GM12878 (cell line): Measurements from ENCODE around the gene PTPN14. TPM values are rescaled to one million over a fixed set of nuclear protein-coding genes. Genes with fewer than 3 reads are reported as not detected.

Experiments
- ATAC-seq: fragments of 200-7000 bp; cut with Tn5 transposase; 3 replicates; pipeline ENCODE4 v1.9.1; 2020; ENCODE audit warnings: mild to moderate bottlenecking, moderate library complexity
- BruUV-seq: library from RNA; stranded (reverse); fragments of 400-500 nt; replicated peaks from 2 replicates; lab custom pipeline; 2021; lab: Mats Ljungman, UMichigan
- CTCF ChIA-PET: fragments of 300-600 bp; sonication (Branson Sonifier 250); formaldehyde crosslinking; extraction: SDS; loops from one replicate; lab custom pipeline; 2021; ENCODE audit warnings: inconsistent platforms; lab: Yijun Ruan, JAX
- POLR2A ChIA-PET: fragments of 350-600 bp; formaldehyde crosslinking; extraction: SDS; loops from one replicate; lab custom pipeline; 2021; ENCODE audit warnings: inconsistent platforms; lab: Charles Lee
- RAD21 ChIA-PET: fragments of 300-600 bp; sonication (Branson Sonifier 250); formaldehyde crosslinking; loops from one replicate; lab custom pipeline; 2023; ENCODE audit warnings: antibody characterized with exemption; ENCODE audit not compliant: unreplicated experiment; lab: Charles Lee
- SMC1A ChIA-PET: fragments of 300-600 bp; sonication (Branson Sonifier 250); formaldehyde crosslinking; loops from one replicate; lab custom pipeline; 2023; ENCODE audit not compliant: unreplicated experiment, uncharacterized antibody; lab: Charles Lee
- DNase-seq: peaks from one replicate; pipeline ENCODE4 v3.0.0-alpha.2; 2011; ENCODE audit warnings: low read depth, low spot score
- FAIRE-seq: peaks from 3 replicates; lab custom pipeline; 2011; peaks lifted over from hg19 to GRCh38; lab: Jason Lieb, UNC
- H2AFZ ChIP-seq: 2 replicates; pipeline ENCODE4 v1.6.0; 2011; ENCODE audit warnings: low read depth, low read length, control low read depth; ENCODE audit not compliant: control insufficient read depth
- H3K27ac ChIP-seq: 2 replicates; pipeline ENCODE4 v1.5.1; 2011; ENCODE audit warnings: control low read depth; ENCODE audit not compliant: control insufficient read depth, insufficient read depth
- H3K27me3 ChIP-seq, 2 experiments: replicated peaks in 1 of 2; 2 replicates each; pipeline versions ENCODE4 v1.6.0 to v1.6.1; 2011; ENCODE audit warnings: low read length in 1 of 2; ENCODE audit not compliant: control insufficient read depth in 2 of 2, insufficient read depth in 2 of 2
- H3K36me3 ChIP-seq, 2 experiments: 2 replicates each; pipeline ENCODE4 v1.5.1; 2011; ENCODE audit warnings: low read length in 1 of 2; ENCODE audit not compliant: control insufficient read depth in 2 of 2, insufficient read depth in 2 of 2
- H3K4me1 ChIP-seq: 2 replicates; pipeline ENCODE4 v1.6.1; 2011; ENCODE audit warnings: mild to moderate bottlenecking, low read length, moderate library complexity, mixed read lengths; ENCODE audit not compliant: control insufficient read depth, insufficient read depth
- H3K4me2 ChIP-seq: 2 replicates; pipeline ENCODE4 v1.6.0; 2011; ENCODE audit warnings: control low read depth; ENCODE audit not compliant: control insufficient read depth, insufficient read depth
- H3K4me3 ChIP-seq: fragments of 200-600 bp; sonication (generic); 2 replicates; pipeline ENCODE4 v1.5.1; 2016
- H3K79me2 ChIP-seq: 2 replicates; pipeline ENCODE4 v1.6.0; 2011; ENCODE audit warnings: low read length; ENCODE audit not compliant: control insufficient read depth, insufficient read depth
- H3K9ac ChIP-seq: 2 replicates; pipeline ENCODE4 v1.8.0; 2011; ENCODE audit warnings: low read length, control low read depth, mixed read lengths; ENCODE audit not compliant: control insufficient read depth, insufficient read depth
- H3K9me3 ChIP-seq: replicated peaks from 3 replicates; pipeline ENCODE4 v1.5.1; 2011; ENCODE audit warnings: mild to moderate bottlenecking, low read length; ENCODE audit not compliant: control insufficient read depth, insufficient read depth
- H4K20me1 ChIP-seq: 2 replicates; pipeline ENCODE4 v1.6.0; 2011; ENCODE audit not compliant: control insufficient read depth, insufficient read depth
- EGR1 ChIP-seq, 2 experiments: IDR thresholded peaks; 1 replicate in 1 of 2; 2 replicates in 1 of 2; pipeline ENCODE4 v1.6.1; 2011 to 2012; ENCODE audit warnings: low read depth in 2 of 2, low read length in 2 of 2, borderline replicate concordance in 1 of 2, mild to moderate bottlenecking in 1 of 2, moderate library complexity in 1 of 2
- MAX ChIP-seq: IDR thresholded peaks from 2 replicates; pipeline ENCODE4 v1.6.1; 2012; ENCODE audit warnings: low read depth, low read length, improper control_type of control experiment
- MEF2A ChIP-seq: IDR thresholded peaks from 2 replicates; pipeline ENCODE4 v1.6.1; 2011; ENCODE audit warnings: low read depth, mild to moderate bottlenecking, low read length, moderate library complexity; ENCODE audit not compliant: insufficient read depth
- MTA3 ChIP-seq: IDR thresholded peaks from 2 replicates; pipeline ENCODE4 v1.6.1; 2012; ENCODE audit warnings: low read length, inconsistent platforms, borderline replicate concordance
- RB1 ChIP-seq: fragments of 450-650 bp; formaldehyde crosslinking; IDR thresholded peaks from 2 replicates; pipeline ENCODE4 v1.6.1; 2017; ENCODE audit warnings: mild to moderate bottlenecking, borderline replicate concordance
- SIN3A ChIP-seq: IDR thresholded peaks from 2 replicates; pipeline ENCODE4 v1.6.1; 2012; ENCODE audit warnings: low read depth, low read length, improper control_type of control experiment
- SIX5 ChIP-seq: IDR thresholded peaks from 2 replicates; pipeline ENCODE4 v1.6.1; 2011; ENCODE audit warnings: mild to moderate bottlenecking, low read depth, low read length, moderate library complexity; ENCODE audit not compliant: severe bottlenecking
- SMAD1 ChIP-seq: fragments of 450-650 bp; IDR thresholded peaks from 2 replicates; pipeline ENCODE4 v1.6.1; 2018; ENCODE audit warnings: mild to moderate bottlenecking, low read depth; ENCODE audit not compliant: partially characterized antibody
- TARDBP ChIP-seq: IDR thresholded peaks from 2 replicates; pipeline ENCODE4 v1.6.1; 2016; ENCODE audit warnings: borderline replicate concordance
- USF2 ChIP-seq: IDR thresholded peaks from 2 replicates; pipeline ENCODE4 v1.6.1; 2011; ENCODE audit warnings: low read depth, low read length, improper control_type of control experiment, borderline replicate concordance
- ZBTB33 ChIP-seq: fragments of 450-650 bp; IDR thresholded peaks from 2 replicates; pipeline ENCODE4 v1.6.1; 2017; ENCODE audit warnings: mild to moderate bottlenecking
- ZNF274 ChIP-seq: IDR thresholded peaks from one replicate; pipeline ENCODE4 v1.8.0; 2011; ENCODE audit not compliant: insufficient read length, insufficient read depth
- WGBS: methylation state at CpG from one replicate; pipeline ENCODE4 v1.1.6; 2016; ENCODE audit warnings: low lambda C conversion rate; ENCODE audit not compliant: insufficient replicate concordance, insufficient coverage; ENCODE audit errors: missing lambda C conversion rate; 5-methylcytosine and 5-hydroxymethylcytosine counted together
- in situ Hi-C: fragments of 300-500 bp; cut with MboI; formaldehyde crosslinking; loops from 9 replicates; pipeline ENCODE4 v1.14.3; 2018; ENCODE audit warnings: mixed read lengths
- intact Hi-C: fragments of 100-400 bp; cut with micrococcal nuclease; formaldehyde crosslinking; loops from one replicate; pipeline ENCODE4 v1.14.2; 2022; ENCODE audit not compliant: unreplicated experiment
- polyA plus RNA-seq, 11 experiments: library from polyadenylated mRNA; depleted of rRNA in 4 of 11; unstranded in 6 of 11; stranded (reverse) in 5 of 11; fragments of >200 nt; fragmentation: Nextera tagmentation in 4 of 11; fragmentation: Illumina TruSeq in 1 of 11; extraction: Ambion mirVana in 4 of 11; extraction: Trizol in 1 of 11; gene quantifications; 1 replicate in 1 of 11; 2 replicates in 10 of 11; pipeline versions ENCODE4 v1.2.1 to v1.2.3, GENCODE V29; 2011 to 2016; ENCODE audit warnings: inconsistent platforms in 2 of 11, missing spikeins in 2 of 11, low read depth in 1 of 11
- total RNA-seq, 4 experiments: library from RNA; depleted of rRNA in 3 of 4; stranded (reverse); fragments of >200 nt in 3 of 4; fragmentation: Illumina TruSeq in 1 of 4; extraction: Trizol in 1 of 4; gene quantifications; 2 replicates each; pipeline versions ENCODE4 v1.2.1 to v1.2.3, GENCODE V29; 2013 to 2021

The PTPN14 gene
- total and polyA plus RNA-seq, 10 of the 15 experiments (the other 5 are each of a cell fraction or from before 2014, with no cell fraction given): 0.05 to 5.1 (median 0.44) TPM

GRCh38 chr1:214569357-214570004 is 18.1 kb upstream of the PTPN14 start:
- 43% methylated on average over 2 of the region's 2 CpGs for WGBS
- H3K9ac ChIP-seq: no peak overlapping the region
- intact Hi-C loops: no loop called here
- POLR2A ChIA-PET: interaction anchor here (0.6 kb wide), 1 partner anchor 29 kb away, joined by 3 read pairs; no protein-coding TSS in a partner anchor
- SMC1A ChIA-PET: interaction anchor here (4.9 to 6.4 kb wide), 4 partner anchors 12 to 30 kb away, joined by 21 to 64 read pairs (median 44); partner anchors contain the start of gene PTPN14
- in situ Hi-C loops: no loop called here
- CTCF ChIA-PET: interaction anchor here (1.7 to 2.5 kb wide), 2 partner anchors 19 to 238 kb away, joined by 5 to 9 read pairs; no protein-coding TSS in a partner anchor
- H4K20me1 ChIP-seq: no peaks in the 10 kb centered on the region
- no peak overlapping the region for H3K4me3 ChIP-seq
- no peak for FAIRE-seq
- RAD21 ChIA-PET: interaction anchor here (1.2 to 2.8 kb wide), 2 partner anchors 19 to 130 kb away, joined by 5 to 9 read pairs; no protein-coding TSS in a partner anchor
- no peak overlapping the region for H2AFZ ChIP-seq
- no peak for DNase-seq
- ATAC-seq: no peak
- no TSS peak for BruUV-seq
- no peak overlapping the region for H3K27ac ChIP-seq
- TF ChIP-seq USF2: no peak
- TF ChIP-seq MEF2A: no peak
- no peak for TF ChIP-seq ZNF274
- no peak for TF ChIP-seq SIN3A
- TF ChIP-seq MTA3: no peak
- no peak for TF ChIP-seq MAX
- TF ChIP-seq TARDBP: no peak
- TF ChIP-seq RB1: no peak
- no peak for TF ChIP-seq ZBTB33
- no peak for TF ChIP-seq EGR1 (IDR thresholded peaks at IDR 0.05; ENCODE audit: borderline replicate concordance in 1 of 2, low read depth in 2 of 2, low read length in 2 of 2)
- TF ChIP-seq SMAD1: no peak
- no peak for TF ChIP-seq SIX5
- no peaks in the 10 kb centered on the region for H3K36me3 ChIP-seq
- no peaks in the 10 kb centered on the region for H3K4me1 ChIP-seq
- H3K79me2 ChIP-seq: no peaks in the 10 kb centered on the region
- no peak overlapping the region for H3K4me2 ChIP-seq
- no peaks in the 10 kb centered on the region for H3K9me3 ChIP-seq
- H3K27me3 ChIP-seq: no peaks in the 10 kb centered on the region
